HK-2 (cell line): ENCODE data around the gene ZCCHC9.
"Not testable (repeated sequence)": the region's sequence is repeated elsewhere in the genome, so short reads cannot be mapped to it uniquely, and the experiment has no call there.

Experiments
- DNase-seq: peaks from one replicate; pipeline ENCODE4 v3.0.0-alpha.2; 2018; ENCODE audit not compliant: unreplicated experiment

The ZCCHC9 gene, protein sequence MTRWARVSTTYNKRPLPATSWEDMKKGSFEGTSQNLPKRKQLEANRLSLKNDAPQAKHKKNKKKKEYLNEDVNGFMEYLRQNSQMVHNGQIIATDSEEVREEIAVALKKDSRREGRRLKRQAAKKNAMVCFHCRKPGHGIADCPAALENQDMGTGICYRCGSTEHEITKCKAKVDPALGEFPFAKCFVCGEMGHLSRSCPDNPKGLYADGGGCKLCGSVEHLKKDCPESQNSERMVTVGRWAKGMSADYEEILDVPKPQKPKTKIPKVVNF

GRCh38 chr5:81301271-81302015 lies at the start of gene ZCCHC9:
Gene ZCCHC9 (plus strand): TSS chr5:81301587. CDS start chr5:81304758, 3,171 bp downstream.
- peak; percentile 84 for DNase-seq

DNA sequence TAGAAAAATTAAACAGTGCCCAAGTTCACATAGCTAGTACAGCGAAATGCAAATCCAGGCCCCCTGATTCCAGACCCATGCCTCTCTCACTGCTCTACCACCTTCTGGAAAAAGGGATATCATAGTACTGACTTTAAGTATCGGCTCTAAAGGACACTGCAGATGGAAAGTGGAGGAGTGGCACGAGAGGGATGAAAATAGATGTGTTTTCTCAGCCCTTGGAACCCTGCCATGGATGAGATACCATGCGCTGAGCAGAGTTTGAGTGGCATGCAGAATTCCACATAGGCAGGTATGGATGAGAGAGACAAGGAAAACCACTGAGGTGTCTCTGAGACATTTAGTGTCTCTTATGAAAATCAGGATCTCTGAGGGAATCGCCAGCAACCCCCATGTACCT lies 49.5 kb upstream of the ZCCHC9 start:
- no peak for DNase-seq

DNA sequence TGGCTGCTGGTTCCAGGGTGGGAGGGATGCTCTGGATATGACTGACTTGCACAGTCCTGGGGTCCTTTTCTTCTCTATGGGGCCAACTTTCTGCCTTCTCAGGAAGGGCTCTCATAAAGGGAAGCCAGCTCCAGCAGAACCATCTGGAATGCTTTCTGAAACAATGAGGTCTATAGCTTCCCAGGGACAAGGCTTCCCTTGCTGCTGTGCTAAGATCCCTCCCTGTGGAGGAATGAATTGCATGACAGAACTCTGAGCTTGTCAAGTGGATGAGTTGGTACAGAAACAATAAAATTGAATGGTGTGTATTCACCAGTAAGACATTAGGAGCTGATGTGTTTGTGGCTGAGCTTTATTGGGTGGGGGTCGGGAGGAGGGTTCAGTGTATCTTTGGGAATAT lies 48.5 kb upstream of the ZCCHC9 start:
- DNase-seq, result no peak

DNA sequence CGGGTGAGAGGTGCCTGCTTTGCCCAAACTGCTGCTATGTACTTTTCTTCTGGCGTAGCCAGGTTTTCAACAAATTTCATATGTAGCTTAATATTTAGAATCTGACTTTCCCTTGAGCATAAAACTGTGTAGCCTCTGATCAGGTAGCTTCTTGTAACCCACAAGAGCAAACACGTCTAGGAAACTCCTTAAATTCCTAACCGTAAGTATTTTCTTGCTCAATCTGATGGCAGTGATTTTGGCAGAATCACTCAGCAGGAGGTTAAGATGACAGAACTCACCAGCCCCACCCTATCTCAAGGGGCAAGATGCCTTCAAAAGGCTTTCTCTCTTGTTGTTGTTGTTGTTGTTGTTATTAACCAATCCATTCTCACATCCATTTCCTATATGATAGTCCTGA lies 47.5 kb upstream of the ZCCHC9 start:
- DNase-seq, result no peak

GRCh38 chr5:81254886-81255559 lies 46.4 kb upstream of the ZCCHC9 start:
- DNase-seq, result no peak

DNA sequence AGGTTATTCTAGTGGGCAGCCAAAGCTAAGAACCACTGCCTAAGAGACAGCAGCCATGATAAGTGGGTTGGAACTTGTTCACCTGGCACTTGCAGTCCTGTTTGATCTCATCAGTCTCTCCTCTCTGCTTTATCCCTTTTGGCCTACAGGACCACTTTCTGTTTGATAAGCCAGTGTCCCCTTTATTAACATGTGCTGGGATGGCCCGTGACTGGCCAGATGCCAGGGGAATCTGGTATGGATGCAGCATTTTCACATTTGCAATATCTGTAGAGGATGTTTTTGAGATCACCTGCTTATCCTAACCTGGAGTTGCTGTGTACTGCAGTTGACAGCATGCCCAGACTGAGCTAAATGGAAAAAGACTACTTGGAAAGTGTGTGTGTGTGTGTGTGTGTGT lies 44.6 kb upstream of the ZCCHC9 start:
- no peak for DNase-seq

DNA sequence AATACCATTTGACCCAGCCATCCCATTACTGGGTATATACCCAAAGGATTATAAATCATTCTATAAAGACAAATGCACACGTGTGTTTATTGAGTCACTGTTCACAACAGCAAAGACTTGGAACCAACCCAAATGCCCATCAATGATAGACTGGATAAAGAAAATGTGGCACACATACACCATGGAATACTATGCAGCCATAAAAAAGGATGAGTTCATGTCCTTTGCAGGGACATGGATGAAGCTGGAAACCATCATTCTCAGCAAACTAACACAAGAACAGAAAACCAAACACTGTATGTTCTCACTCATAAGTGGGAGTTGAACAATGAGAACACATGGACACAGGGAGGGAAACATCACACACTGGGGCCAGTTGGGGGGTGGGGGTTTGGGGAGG lies 38.6 kb upstream of the ZCCHC9 start:
- DNase-seq, result not testable (repeated sequence)

GRCh38 chr5:81265101-81265500 lies 36.3 kb upstream of the ZCCHC9 start:
- no peak for DNase-seq

- DNase-seq, result no peak
These were observed 32.7 kb upstream of the ZCCHC9 start for GRCh38 chr5:81268521-81269196.

GRCh38 chr5:81269751-81270393 lies 31.5 kb upstream of the ZCCHC9 start:
- DNase-seq, result no peak

DNA sequence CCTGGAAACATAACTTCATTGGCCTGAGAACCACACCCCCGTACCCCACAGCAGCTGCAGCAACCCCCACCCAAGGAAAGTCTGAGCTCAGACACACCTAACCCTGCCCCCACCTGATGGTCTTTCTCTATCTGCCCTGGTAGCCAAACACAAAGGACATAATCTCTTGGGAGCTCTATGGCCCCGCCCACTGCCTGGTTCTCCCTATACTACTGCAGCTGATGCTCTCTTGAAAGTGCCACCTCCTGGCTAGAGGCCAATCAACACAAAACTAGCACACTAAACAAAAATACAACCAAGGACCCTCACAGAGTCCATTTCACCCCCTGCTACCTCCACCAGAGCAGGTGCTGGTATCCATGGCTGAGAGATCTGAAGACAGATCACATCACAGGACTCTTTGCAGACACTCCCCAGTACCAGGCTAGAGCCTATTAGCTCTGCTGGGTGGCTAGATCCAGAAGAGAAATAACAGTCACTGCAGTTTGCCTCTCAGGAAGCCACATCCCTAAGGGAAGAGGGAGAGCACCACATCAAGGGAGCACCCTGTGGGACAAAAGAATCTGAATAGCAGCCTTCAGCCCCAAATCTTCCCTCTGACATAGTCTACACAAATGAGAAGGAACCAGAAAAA lies 30.9 kb upstream of the ZCCHC9 start:
- not testable (repeated sequence) for DNase-seq

- no peak for DNase-seq
These were observed 17.4 kb upstream of the ZCCHC9 start for GRCh38 chr5:81283976-81284375.

GRCh38 chr5:81286059-81286617 lies 15.2 kb upstream of the ZCCHC9 start:
- DNase-seq, result no peak

DNA sequence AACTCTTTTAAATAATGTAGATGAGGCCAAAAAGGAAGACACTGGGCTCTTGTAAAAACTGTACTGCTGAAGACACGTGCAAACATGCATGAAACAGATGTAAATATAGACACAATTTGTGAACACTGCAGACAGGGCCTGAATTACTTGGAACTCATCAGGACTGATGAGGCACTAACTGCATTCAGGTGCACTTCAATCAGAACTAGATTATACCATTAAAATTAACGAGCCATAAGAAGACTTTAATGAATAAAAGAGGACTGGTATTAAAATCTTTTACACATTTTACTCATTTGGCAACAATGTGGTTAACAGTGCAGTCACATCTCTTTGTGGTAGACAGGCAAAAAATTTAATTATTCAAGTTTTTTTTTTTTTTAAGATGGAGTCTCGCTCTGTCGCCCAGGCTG lies 13.4 kb upstream of the ZCCHC9 start:
- no peak for DNase-seq

GRCh38 chr5:81290146-81290545 lies 11.2 kb upstream of the ZCCHC9 start:
- DNase-seq, result no peak

DNA sequence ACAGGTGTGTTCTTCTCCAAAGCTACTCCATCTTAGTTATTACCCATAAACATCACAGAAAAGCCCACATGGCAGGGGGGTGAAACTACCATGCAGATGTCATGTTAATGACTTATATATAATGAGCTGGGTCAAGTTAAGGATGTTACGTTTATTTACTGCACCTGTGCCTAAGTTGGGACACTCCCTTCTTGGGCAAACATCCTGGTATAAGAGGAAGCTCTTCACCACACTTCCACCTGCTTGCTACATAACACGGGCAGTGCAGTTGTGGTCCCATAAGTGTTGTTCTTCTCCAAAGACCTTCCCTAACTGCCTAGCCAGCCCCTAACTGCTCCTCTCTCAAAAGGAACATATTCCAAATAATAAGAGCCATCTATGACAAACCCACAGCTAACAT lies 9.3 kb upstream of the ZCCHC9 start:
- no peak for DNase-seq

DNA sequence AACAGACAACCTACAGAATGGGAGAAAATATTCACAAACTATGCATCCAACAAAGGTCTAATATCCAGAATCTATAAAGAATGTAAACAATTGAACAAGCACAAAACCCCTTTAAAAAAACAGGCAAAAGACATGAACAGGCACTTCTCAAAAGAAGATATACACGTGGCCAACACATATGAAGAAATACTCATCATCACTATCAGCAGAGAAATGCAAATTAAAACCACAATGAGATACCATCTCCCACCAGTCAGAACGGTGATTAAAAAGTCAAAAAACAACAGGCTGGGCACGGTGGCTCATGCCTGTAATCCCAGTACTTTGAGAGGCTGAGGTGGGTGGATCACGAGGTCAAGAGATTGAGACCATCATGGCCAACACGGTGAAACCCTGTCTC lies 7.4 kb upstream of the ZCCHC9 start:
- DNase-seq, result not testable (repeated sequence)

DNA sequence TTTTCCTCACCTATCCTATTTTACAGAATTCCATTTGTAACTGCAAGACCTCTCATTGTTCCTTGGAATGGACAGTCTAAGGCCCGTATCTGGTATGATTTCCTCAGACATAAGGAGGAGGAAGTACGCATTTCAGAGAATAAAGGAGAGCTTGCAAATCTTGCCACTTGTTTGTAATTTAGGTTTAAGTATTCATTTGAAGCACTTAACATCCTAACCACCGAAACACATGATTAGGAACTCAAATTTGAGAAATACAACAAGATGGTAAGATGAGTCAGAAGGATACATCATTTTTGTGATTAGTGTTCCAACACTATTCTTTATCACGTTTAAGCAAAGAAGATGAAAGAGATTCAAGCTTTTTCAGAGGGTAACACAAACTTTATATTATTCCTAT lies 3.9 kb upstream of the ZCCHC9 start:
- DNase-seq, result no peak

DNA sequence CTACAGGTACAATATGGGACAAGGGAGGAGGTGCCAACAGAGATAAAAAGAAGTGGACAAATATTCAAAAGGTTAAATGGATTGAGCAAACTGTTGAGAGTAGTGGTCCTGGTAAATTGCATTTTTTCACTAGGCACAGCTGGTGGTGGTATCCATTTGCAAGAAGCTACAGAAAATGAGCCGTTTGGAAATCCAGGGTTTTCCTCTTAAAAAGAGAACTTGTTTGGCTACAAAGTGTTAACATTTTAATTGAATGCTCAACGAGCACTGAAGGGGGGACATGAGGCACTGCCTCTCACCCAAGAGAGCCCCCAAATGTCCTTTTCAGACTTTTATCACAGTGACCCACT lies 491 bp upstream of the ZCCHC9 start:
- DNase-seq, result no peak

DNA sequence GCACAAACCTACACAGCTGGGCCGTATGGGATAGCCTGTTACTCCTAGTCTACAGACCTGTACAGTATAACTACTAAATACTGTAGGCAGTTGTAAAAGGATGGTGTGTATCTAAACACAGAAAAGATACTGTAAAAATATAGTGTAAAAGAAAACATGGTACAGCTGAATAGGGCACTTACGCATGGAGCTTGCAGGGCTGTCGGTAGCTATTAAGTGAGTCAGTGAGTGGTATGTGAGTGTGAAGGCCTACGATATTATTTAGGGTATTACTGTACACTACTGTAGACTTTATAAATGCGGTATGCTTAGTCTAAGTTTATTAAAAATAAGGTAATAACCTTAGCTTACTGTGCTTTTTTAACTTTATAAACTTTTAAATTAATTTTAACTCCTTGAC lies 1.2 kb downstream of the ZCCHC9 start:
- DNase-seq, result no peak

- DNase-seq, result no peak
These were observed 2.2 kb downstream of the ZCCHC9 start for GRCh38 chr5:81303563-81303962.
